Measurements from ENCODE around the gene STK32B.

The STK32B gene

GRCh38 chr4:5497489-5497888 is 446.2 kb downstream of the STK32B start:
- Histone ChIP-seq H3K9ac (ENCODE audit: low read depth, low read length) (no peak overlapping the region), H3K36me3 (ENCODE audit: insufficient read depth, low read depth, low read length) (no peaks in the 10 kb centered on the region), H3K27me3 (ENCODE audit: insufficient read depth, low read length) (no peaks in the 10 kb centered on the region), H3K27ac (ENCODE audit: low read length) (no peak overlapping the region), H3K9me3 (ENCODE audit: insufficient read depth, low read depth, low read length) (no peaks in the 10 kb centered on the region), H3K4me3 (ENCODE audit: low read length) (no peak overlapping the region), H3K4me1 (ENCODE audit: insufficient read depth, low read length) (no peaks in the 10 kb centered on the region)

- H3K27ac ChIP-seq (ENCODE audit: low read length), result no peak overlapping the region
- H3K9me3 ChIP-seq (ENCODE audit: insufficient read depth, low read depth, low read length), result no peaks in the 10 kb centered on the region
- H3K4me1 ChIP-seq (ENCODE audit: insufficient read depth, low read length), result no peaks in the 10 kb centered on the region
- no peak overlapping the region for H3K9ac ChIP-seq (ENCODE audit: low read depth, low read length)
- H3K4me3 ChIP-seq (ENCODE audit: low read length), result no peak overlapping the region
- no peaks in the 10 kb centered on the region for H3K36me3 ChIP-seq (ENCODE audit: insufficient read depth, low read depth, low read length)
- no peaks in the 10 kb centered on the region for H3K27me3 ChIP-seq (ENCODE audit: insufficient read depth, low read length)
These were observed 448.9 kb downstream of the STK32B start for GRCh38 chr4:5500165-5500564.

- no peak overlapping the region for H3K4me3 ChIP-seq (ENCODE audit: low read length)
- no peaks in the 10 kb centered on the region for H3K36me3 ChIP-seq (ENCODE audit: insufficient read depth, low read depth, low read length)
- H3K9ac ChIP-seq (ENCODE audit: low read depth, low read length), result no peak overlapping the region
- no peaks in the 10 kb centered on the region for H3K27me3 ChIP-seq (ENCODE audit: insufficient read depth, low read length)
- no peaks in the 10 kb centered on the region for H3K9me3 ChIP-seq (ENCODE audit: insufficient read depth, low read depth, low read length)
- no peaks in the 10 kb centered on the region for H3K4me1 ChIP-seq (ENCODE audit: insufficient read depth, low read length)
- H3K27ac ChIP-seq (ENCODE audit: low read length), result no peak overlapping the region
These were observed 452.2 kb downstream of the STK32B start for GRCh38 chr4:5503336-5503936.

- no peak overlapping the region for H3K9ac ChIP-seq (ENCODE audit: low read depth, low read length)
- no peaks in the 10 kb centered on the region for H3K4me1 ChIP-seq (ENCODE audit: insufficient read depth, low read length)
- no peaks in the 10 kb centered on the region for H3K27me3 ChIP-seq (ENCODE audit: insufficient read depth, low read length)
- no peak overlapping the region for H3K4me3 ChIP-seq (ENCODE audit: low read length)
- H3K9me3 ChIP-seq (ENCODE audit: insufficient read depth, low read depth, low read length), result no peaks in the 10 kb centered on the region
- H3K36me3 ChIP-seq (ENCODE audit: insufficient read depth, low read depth, low read length), result no peaks in the 10 kb centered on the region
- H3K27ac ChIP-seq (ENCODE audit: low read length), result no peak overlapping the region
These were observed 453.2 kb downstream of the STK32B start for GRCh38 chr4:5504486-5504885.

- no peaks in the 10 kb centered on the region for H3K4me1 ChIP-seq (ENCODE audit: insufficient read depth, low read length)
- peaks cover 10% of the 10 kb centered on the region for H3K9me3 ChIP-seq (ENCODE audit: insufficient read depth, low read depth, low read length)
- no peak overlapping the region for H3K4me3 ChIP-seq (ENCODE audit: low read length)
- H3K36me3 ChIP-seq (ENCODE audit: insufficient read depth, low read depth, low read length), result no peaks in the 10 kb centered on the region
- H3K27me3 ChIP-seq (ENCODE audit: insufficient read depth, low read length), result no peaks in the 10 kb centered on the region
- H3K27ac ChIP-seq (ENCODE audit: low read length), result no peak overlapping the region
- H3K9ac ChIP-seq (ENCODE audit: low read depth, low read length), result no peak overlapping the region
These were observed 459.2 kb downstream of the STK32B start for GRCh38 chr4:5510504-5510903.

- peaks cover 13% of the 10 kb centered on the region for H3K9me3 ChIP-seq (ENCODE audit: insufficient read depth, low read depth, low read length)
- H3K27me3 ChIP-seq (ENCODE audit: insufficient read depth, low read length), result no peaks in the 10 kb centered on the region
- H3K9ac ChIP-seq (ENCODE audit: low read depth, low read length), result no peak overlapping the region
- no peak overlapping the region for H3K4me3 ChIP-seq (ENCODE audit: low read length)
- H3K27ac ChIP-seq (ENCODE audit: low read length), result no peak overlapping the region
- H3K36me3 ChIP-seq (ENCODE audit: insufficient read depth, low read depth, low read length), result no peaks in the 10 kb centered on the region
- H3K4me1 ChIP-seq (ENCODE audit: insufficient read depth, low read length), result no peaks in the 10 kb centered on the region
These were observed 460.5 kb downstream of the STK32B start for GRCh38 chr4:5511791-5512190.

- H3K27ac ChIP-seq (ENCODE audit: low read length), result no peak overlapping the region
- H3K4me1 ChIP-seq (ENCODE audit: insufficient read depth, low read length), result no peaks in the 10 kb centered on the region
- H3K36me3 ChIP-seq (ENCODE audit: insufficient read depth, low read depth, low read length), result no peaks in the 10 kb centered on the region
- peaks cover 13% of the 10 kb centered on the region for H3K9me3 ChIP-seq (ENCODE audit: insufficient read depth, low read depth, low read length)
- H3K4me3 ChIP-seq (ENCODE audit: low read length), result no peak overlapping the region
- no peak overlapping the region for H3K9ac ChIP-seq (ENCODE audit: low read depth, low read length)
- H3K27me3 ChIP-seq (ENCODE audit: insufficient read depth, low read length), result no peaks in the 10 kb centered on the region
These were observed 464.4 kb downstream of the STK32B start for GRCh38 chr4:5515646-5516045.

GRCh38 chr4:5517372-5517771 is 466.1 kb downstream of the STK32B start:
- no peaks in the 10 kb centered on the region for H3K36me3 ChIP-seq (ENCODE audit: insufficient read depth, low read depth, low read length)

GRCh38 chr4:5524446-5525299 is 473.4 kb downstream of the STK32B start:
- no peak overlapping the region for H3K4me3 ChIP-seq (ENCODE audit: low read length)
- H3K9me3 ChIP-seq (ENCODE audit: insufficient read depth, low read depth, low read length), result peaks cover 5% of the 10 kb centered on the region; the same call in 1 of the 2 replicates
- H3K36me3 ChIP-seq (ENCODE audit: insufficient read depth, low read depth, low read length), result no peaks in the 10 kb centered on the region
- no peak overlapping the region for H3K27ac ChIP-seq (ENCODE audit: low read length)
- no peaks in the 10 kb centered on the region for H3K27me3 ChIP-seq (ENCODE audit: insufficient read depth, low read length)
- H3K9ac ChIP-seq (ENCODE audit: low read depth, low read length), result no peak overlapping the region
- H3K4me1 ChIP-seq (ENCODE audit: insufficient read depth, low read length), result no peaks in the 10 kb centered on the region; the same call in 1 of the 2 replicates

More at GRCh38 chr4:5517372-5517771, 466.1 kb downstream of the STK32B start:
- Histone ChIP-seq H3K4me3 (ENCODE audit: low read length) (no peak overlapping the region), H3K9ac (ENCODE audit: low read depth, low read length) (no peak overlapping the region), H3K27ac (ENCODE audit: low read length) (no peak overlapping the region), H3K9me3 (ENCODE audit: insufficient read depth, low read depth, low read length) (peaks cover 4% of the 10 kb centered on the region), H3K4me1 (ENCODE audit: insufficient read depth, low read length) (no peaks in the 10 kb centered on the region), H3K27me3 (ENCODE audit: insufficient read depth, low read length) (no peaks in the 10 kb centered on the region)

- Histone ChIP-seq H3K9me3 (ENCODE audit: insufficient read depth, low read depth, low read length) (peaks cover 5% of the 10 kb centered on the region; the same call in 1 of the 2 replicates), H3K4me3 (ENCODE audit: low read length) (no peak overlapping the region), H3K4me1 (ENCODE audit: insufficient read depth, low read length) (no peaks in the 10 kb centered on the region; the same call in 1 of the 2 replicates), H3K27ac (ENCODE audit: low read length) (no peak overlapping the region), H3K9ac (ENCODE audit: low read depth, low read length) (no peak overlapping the region), H3K36me3 (ENCODE audit: insufficient read depth, low read depth, low read length) (no peaks in the 10 kb centered on the region), H3K27me3 (ENCODE audit: insufficient read depth, low read length) (no peaks in the 10 kb centered on the region)
These were observed 475.0 kb downstream of the STK32B start for GRCh38 chr4:5526080-5526846.

GRCh38 chr4:5527211-5527610 is 475.9 kb downstream of the STK32B start:
- H3K36me3 ChIP-seq (ENCODE audit: insufficient read depth, low read depth, low read length), result no peaks in the 10 kb centered on the region
- no peak overlapping the region for H3K27ac ChIP-seq (ENCODE audit: low read length)
- no peak overlapping the region for H3K9ac ChIP-seq (ENCODE audit: low read depth, low read length)
- H3K27me3 ChIP-seq (ENCODE audit: insufficient read depth, low read length), result no peaks in the 10 kb centered on the region
- no peak overlapping the region for H3K4me3 ChIP-seq (ENCODE audit: low read length)
- H3K9me3 ChIP-seq (ENCODE audit: insufficient read depth, low read depth, low read length), result peaks cover 11% of the 10 kb centered on the region
- no peaks in the 10 kb centered on the region; the same call in 1 of the 2 replicates for H3K4me1 ChIP-seq (ENCODE audit: insufficient read depth, low read length)
